Glutamatergic neuron (in vitro differentiated cells): ENCODE measurements around the gene ENO4. TPM values are rescaled to one million over a fixed set of nuclear protein-coding genes. Genes with fewer than 3 reads are reported as not detected.

ENCODE experiments used
- DNase-seq: peaks from one replicate; pipeline ENCODE4 v3.0.0; 2022
- H3K27ac Mint-ChIP-seq: one replicate; pipeline ENCODE4 v1.8.0; 2020; ENCODE audit warnings: mild to moderate bottlenecking, mixed read lengths, inconsistent platforms; ENCODE audit not compliant: unreplicated experiment
- H3K27me3 Mint-ChIP-seq: one replicate; pipeline ENCODE4 v1.8.0; 2020; ENCODE audit warnings: mild to moderate bottlenecking, moderate library complexity, mixed read lengths, inconsistent platforms; ENCODE audit not compliant: unreplicated experiment
- H3K36me3 Mint-ChIP-seq: one replicate; pipeline ENCODE4 v1.8.0; 2020; ENCODE audit warnings: mild to moderate bottlenecking, mixed read lengths, inconsistent platforms; ENCODE audit not compliant: unreplicated experiment
- H3K4me1 Mint-ChIP-seq: one replicate; pipeline ENCODE4 v1.8.0; 2020; ENCODE audit warnings: mild to moderate bottlenecking, low read depth, mixed read lengths, inconsistent platforms; ENCODE audit not compliant: unreplicated experiment
- H3K4me3 Mint-ChIP-seq: one replicate; pipeline ENCODE4 v1.8.0; 2020; ENCODE audit warnings: mild to moderate bottlenecking, mixed read lengths, inconsistent platforms; ENCODE audit not compliant: unreplicated experiment
- H3K9me3 Mint-ChIP-seq: one replicate; pipeline ENCODE4 v1.8.0; 2020; ENCODE audit warnings: mild to moderate bottlenecking, moderate library complexity, mixed read lengths, inconsistent platforms; ENCODE audit not compliant: unreplicated experiment
- CTCF ChIP-seq: fragments of 200-600 bp; sonication (generic); IDR thresholded peaks from one replicate; pipeline ENCODE4 v1.5.0; 2021; ENCODE audit not compliant: partially characterized antibody, unreplicated experiment
- total RNA-seq: library from RNA; stranded (reverse); fragmentation: NEBNext Ultra II Directional; extraction: Animal tissue kit (Norgen Biotek cat#: 25700); gene quantifications from one replicate; pipeline ENCODE4 v1.2.1, GENCODE V29; 2021; ENCODE audit not compliant: unreplicated experiment

ENO4 gene
- total RNA-seq, 1 donor from 2014 or later, result 1.3 TPM

- Mint-ChIP-seq H3K27me3 (no peaks in the 10 kb centered on the region), H3K27ac (no peak overlapping the region), H3K36me3 (no peaks in the 10 kb centered on the region), H3K9me3 (no peaks in the 10 kb centered on the region), H3K4me3 (no peak overlapping the region), H3K4me1 (peaks cover 9% of the 10 kb centered on the region)
- TF ChIP-seq CTCF, result no peak
- DNase-seq, result no peak
Measured at GRCh38 chr10:116836083-116836482, 13.2 kb upstream of the ENO4 start.

GRCh38 chr10:116836902-116837523 lies 12.3 kb upstream of the ENO4 start:
- Mint-ChIP-seq H3K4me1 (peaks cover 9% of the 10 kb centered on the region), H3K4me3 (no peak overlapping the region), H3K27ac (no peak overlapping the region), H3K27me3 (no peaks in the 10 kb centered on the region), H3K36me3 (no peaks in the 10 kb centered on the region), H3K9me3 (no peaks in the 10 kb centered on the region)
- DNase-seq, result no peak
- no peak for TF ChIP-seq CTCF

GRCh38 chr10:116838143-116838725 lies 11.1 kb upstream of the ENO4 start:
- Mint-ChIP-seq H3K36me3 (no peaks in the 10 kb centered on the region), H3K27me3 (no peaks in the 10 kb centered on the region), H3K4me3 (no peak overlapping the region), H3K4me1 (peaks cover 6% of the 10 kb centered on the region), H3K27ac (no peak overlapping the region), H3K9me3 (no peaks in the 10 kb centered on the region)
- no peak for DNase-seq
- no peak for TF ChIP-seq CTCF

GRCh38 chr10:116840389-116841075 lies 8.8 kb upstream of the ENO4 start:
- H3K4me3 Mint-ChIP-seq, result no peak overlapping the region
- H3K27ac Mint-ChIP-seq, result no peak overlapping the region
- no peak for DNase-seq
- H3K9me3 Mint-ChIP-seq, result peaks cover 1% of the 10 kb centered on the region
- no peaks in the 10 kb centered on the region for H3K36me3 Mint-ChIP-seq
- no peak for TF ChIP-seq CTCF
- peaks cover 2% of the 10 kb centered on the region for H3K4me1 Mint-ChIP-seq
- H3K27me3 Mint-ChIP-seq, result no peaks in the 10 kb centered on the region

- no peak overlapping the region for H3K4me3 Mint-ChIP-seq
- DNase-seq, result no peak
- peaks cover under 1% of the 10 kb centered on the region for H3K27me3 Mint-ChIP-seq
- peaks cover 4% of the 10 kb centered on the region for H3K9me3 Mint-ChIP-seq
- peaks cover 8% of the 10 kb centered on the region for H3K4me1 Mint-ChIP-seq
- H3K36me3 Mint-ChIP-seq, result no peaks in the 10 kb centered on the region
- H3K27ac Mint-ChIP-seq, result no peak overlapping the region
- no peak for TF ChIP-seq CTCF
Measured at GRCh38 chr10:116845823-116846222, 3.5 kb upstream of the ENO4 start.
